K562 (cell line): ENCODE measurements around the gene SENP8. TPM values are rescaled to one million over a fixed set of nuclear protein-coding genes. Genes with fewer than 3 reads are reported as not detected.

Experiments used
- ADNP ChIP-seq: fragments of 200-800 bp; sonication (Bioruptor generic); IDR thresholded peaks from 2 replicates; pipeline ENCODE4 v1.6.1; 2016; ENCODE audit warnings: missing genetic modification characterization, missing compliant biosample characterization
- CBFB ChIP-seq: sonication (generic); formaldehyde crosslinking; IDR thresholded peaks from 2 replicates; pipeline ENCODE4 v1.4.0; 2020; ENCODE audit warnings: mild to moderate bottlenecking, missing genetic modification reagents
- CCNT2 ChIP-seq: IDR thresholded peaks from 2 replicates; pipeline ENCODE4 v1.6.1; 2011; ENCODE audit warnings: borderline replicate concordance, low read depth, mild to moderate bottlenecking, moderate library complexity, mixed read lengths, low read length; ENCODE audit not compliant: insufficient read length; ENCODE audit errors: extremely low read depth
- FOXK1 ChIP-seq: sonication (generic); formaldehyde crosslinking; IDR thresholded peaks from 2 replicates; pipeline ENCODE4 v1.8.0; 2022; ENCODE audit warnings: missing genetic modification reagents, mild to moderate bottlenecking, borderline replicate concordance
- MAX ChIP-seq: sonication (generic); formaldehyde crosslinking; IDR thresholded peaks from 2 replicates; pipeline ENCODE4 v1.9.0; 2022; ENCODE audit warnings: mild to moderate bottlenecking, missing genetic modification reagents
- MEIS2 ChIP-seq: fragments of 450-650 bp; IDR thresholded peaks from 2 replicates; pipeline ENCODE4 v1.6.1; 2014; ENCODE audit warnings: mild to moderate bottlenecking; ENCODE audit not compliant: partially characterized antibody
- NCOR1 ChIP-seq: fragments of 450-650 bp; IDR thresholded peaks from 2 replicates; pipeline ENCODE4 v1.6.1; 2016; ENCODE audit warnings: mild to moderate bottlenecking, moderate library complexity
- NKRF ChIP-seq: fragments of 450-650 bp; IDR thresholded peaks from 2 replicates; pipeline ENCODE4 v1.6.1; 2016; ENCODE audit warnings: borderline replicate concordance
- POLR2A ChIP-seq: fragments of 450-650 bp; conservative IDR thresholded peaks from 2 replicates; pipeline ENCODE4 v1.6.1; 2016
- PPARD ChIP-seq: fragments of 250-450 bp; sonication (Bioruptor Pico); IDR thresholded peaks from 2 replicates; pipeline ENCODE4 v1.8.0; 2022; ENCODE audit warnings: inconsistent platforms, mild to moderate bottlenecking, moderate library complexity
- PYGO2 ChIP-seq: fragments of 450-650 bp; IDR thresholded peaks from 2 replicates; pipeline ENCODE4 v1.6.1; 2016; ENCODE audit warnings: mild to moderate bottlenecking, missing genetic modification characterization, moderate library complexity, missing compliant biosample characterization
- RBM34 ChIP-seq: fragments of 200-400 bp; formaldehyde crosslinking; IDR thresholded peaks from 2 replicates; pipeline ENCODE4 v1.6.1; 2018; ENCODE audit warnings: low read length, borderline replicate concordance; ENCODE audit not compliant: insufficient read depth
- RBM39 ChIP-seq: fragments of 200-400 bp; formaldehyde crosslinking; optimal IDR thresholded peaks from 2 replicates; pipeline ENCODE3; 2018; ENCODE audit warnings: low read depth, low read length
- RCOR1 ChIP-seq, 2 experiments: IDR thresholded peaks; 2 replicates each; pipeline ENCODE4 v1.6.1; 2012; ENCODE audit warnings: low read depth in 2 of 2, low read length in 2 of 2, borderline replicate concordance in 1 of 2, improper control_type of control experiment in 1 of 2
- SMARCB1 ChIP-seq: IDR thresholded peaks from 2 replicates; pipeline ENCODE4 v1.6.1; 2011; ENCODE audit warnings: improper control_type of control experiment, low read depth; ENCODE audit not compliant: insufficient read length
- SRSF3 ChIP-seq: fragments of 200-400 bp; formaldehyde crosslinking; IDR thresholded peaks from 2 replicates; pipeline ENCODE4 v1.6.1; 2016; ENCODE audit warnings: mild to moderate bottlenecking, low read length, moderate library complexity; ENCODE audit not compliant: insufficient read depth
- TRIM25 ChIP-seq: fragments of 450-650 bp; IDR thresholded peaks from 2 replicates; pipeline ENCODE4 v1.7.0; 2016; ENCODE audit warnings: borderline replicate concordance
- TSC22D4 ChIP-seq: fragments of 450-650 bp; IDR thresholded peaks from 2 replicates; pipeline ENCODE4 v1.6.1; 2016; ENCODE audit warnings: missing genetic modification characterization, missing biosample characterization, control low read depth
- ZFP1 ChIP-seq: fragments of 450-650 bp; formaldehyde crosslinking; IDR thresholded peaks from 2 replicates; pipeline ENCODE4 v1.4.0; 2020; ENCODE audit warnings: mild to moderate bottlenecking, mixed read lengths
- ZFP36 ChIP-seq: fragments of 150-350 bp; IDR thresholded peaks from 2 replicates; pipeline ENCODE4 v1.6.1; 2018; ENCODE audit warnings: low read length, low read depth; ENCODE audit not compliant: partially characterized antibody
- ZNF121 ChIP-seq: sonication (generic); formaldehyde crosslinking; conservative IDR thresholded peaks from 2 replicates; pipeline ENCODE4 v1.8.0; 2022; ENCODE audit warnings: missing genetic modification reagents
- ZNF282 ChIP-seq: sonication (generic); formaldehyde crosslinking; IDR thresholded peaks from 2 replicates; pipeline ENCODE4 v1.8.1; 2023; ENCODE audit warnings: missing genetic modification reagents
- ZNF3 ChIP-seq: fragments of 250-450 bp; sonication (Bioruptor Pico); IDR thresholded peaks from 2 replicates; pipeline ENCODE4 v1.5.0; 2021; ENCODE audit warnings: mild to moderate bottlenecking, moderate library complexity
- ZNF436 ChIP-seq: fragments of 250-450, 450-650 bp; sonication (Bioruptor Pico); formaldehyde crosslinking; IDR thresholded peaks from 2 replicates; pipeline ENCODE4 v1.7.0; 2020; ENCODE audit warnings: mild to moderate bottlenecking
- ZNF511 ChIP-seq: sonication (generic); formaldehyde crosslinking; IDR thresholded peaks from 2 replicates; pipeline ENCODE4 v1.8.0; 2022; ENCODE audit warnings: mild to moderate bottlenecking, missing genetic modification reagents
- polyA plus RNA-seq, 8 experiments: library from polyadenylated mRNA; depleted of rRNA in 4 of 8; stranded (reverse) in 5 of 8; unstranded in 3 of 8; fragments of >200 nt; fragmentation: Nextera tagmentation in 2 of 8; fragmentation: Illumina TruSeq in 1 of 8; extraction: Ambion mirVana in 2 of 8; extraction: Trizol in 1 of 8; gene quantifications; 2 replicates each; pipeline versions ENCODE4 v1.2.1 to v1.2.3, GENCODE V29; 2011 to 2014; ENCODE audit warnings: inconsistent platforms in 1 of 8, missing spikeins in 1 of 8
- total RNA-seq, 7 experiments: library from RNA; depleted of rRNA in 6 of 7; stranded (reverse); fragments of >200 nt in 6 of 7; fragmentation: Illumina TruSeq in 2 of 7; extraction: Trizol in 2 of 7; gene quantifications; 2 replicates each; pipeline versions ENCODE4 v1.2.1 to v1.2.3, GENCODE V29; 2011 to 2021; ENCODE audit warnings: low replicate concordance in 1 of 7

Gene SENP8
- total and polyA plus RNA-seq, 9 of the 15 experiments (the other 6 are each of a cell fraction or from before 2014, with no cell fraction given), result 1.4 to 5.4 (median 2.4) TPM

- TF ChIP-seq SRSF3 (no peak), TSC22D4 (no peak), POLR2A (no peak), TRIM25 (no peak), MEIS2 (no peak), ZNF436 (CRISPR knock-in tag) (no peak), SMARCB1 (no peak), ZFP1 (CRISPR knock-in tag) (no peak), RCOR1 (IDR thresholded peaks at IDR 0.05; ENCODE audit: borderline replicate concordance in 1 of 2, low read depth in 2 of 2, low read length in 2 of 2) (no peak), CBFB (0 out of 2 replicates have a peak, but pooled peaks have one; percentile 43), RBM39 (no peak), FOXK1 (no peak), ZNF3 (CRISPR knock-in tag) (no peak), ZFP36 (no peak), ZNF121 (CRISPR knock-in tag) (0 out of 2 replicates have a peak, but pooled peaks have one; percentile 12), NKRF (0 out of 2 replicates have a peak, but pooled peaks have one; percentile 19), CCNT2 (no peak), NCOR1 (no peak), ADNP (tag) (no peak), PYGO2 (no peak), RBM34 (no peak), PPARD (CRISPR knock-in tag) (no peak), MAX (CRISPR knock-in tag) (peak; percentile 88), ZNF282 (CRISPR knock-in tag) (peak; percentile 36; the same call in 1 of the 2 replicates), ZNF511 (no peak)
Observed at GRCh38 chr15:72117486-72118016, 652 bp upstream of the SENP8 start (continued).
